ENCODE results near the gene TMC3. TPM values are rescaled to one million over a fixed set of nuclear protein-coding genes. Genes with fewer than 3 reads are reported as not detected.

TMC3 gene
- total and polyA plus RNA-seq, 4 donors = 0.02 to 0.13 TPM; not detected in 2

- Histone ChIP-seq H3K4me3 (ENCODE audit: low read depth in 1 of 3, low read length in 3 of 3) (no peak overlapping the region), H3K27me3 (ENCODE audit: control insufficient read depth in 4 of 4, insufficient read depth in 4 of 4, low read length in 3 of 4) (no peaks in the 10 kb centered on the region), H3K4me1 (ENCODE audit: control insufficient read depth in 4 of 4, insufficient read depth in 4 of 4, low read length in 3 of 4) (peaks cover 0 to 9% (median 1%) of the 10 kb centered on the region in 4 donors), H3K9ac (ENCODE audit: low read depth in 1 of 2, low read length in 2 of 2) (no peak overlapping the region), H3K27ac (ENCODE audit: low read depth in 1 of 2, low read length in 2 of 2) (no peak overlapping the region), H3K9me3 (ENCODE audit: control insufficient read depth in 4 of 4, low read length in 3 of 4) (no peaks in the 10 kb centered on the region), H3K36me3 (ENCODE audit: control insufficient read depth in 4 of 4, insufficient read depth in 3 of 4, low read depth in 1 of 4, low read length in 3 of 4) (no peaks in the 10 kb centered on the region)
- 97% methylated on average over 4 of the region's 4 CpGs for WGBS
- no peak for DNase-seq (ENCODE audit: low spot score)
- TF ChIP-seq GABPA (IDR thresholded peaks at IDR 0.05 in 1 of 2, conservative IDR thresholded peaks at IDR 0.05 in 1 of 2) = no peak
- TF ChIP-seq REST (IDR thresholded peaks at IDR 0.05) = no peak
- no peak for TF ChIP-seq HNF4A (conservative IDR thresholded peaks at IDR 0.05)
- no peak for TF ChIP-seq CTCF (IDR thresholded peaks at IDR 0.05; ENCODE audit: low read depth, low read length, missing input control)
- TF ChIP-seq SP1 (IDR thresholded peaks at IDR 0.05) = no peak
Observed at GRCh38 chr15:81335631-81336030, 38.4 kb downstream of the TMC3 start.

- no peak for DNase-seq (ENCODE audit: low spot score)
- Histone ChIP-seq H3K27me3 (ENCODE audit: control insufficient read depth in 4 of 4, insufficient read depth in 4 of 4, low read length in 3 of 4) (no peaks in the 10 kb centered on the region), H3K36me3 (ENCODE audit: control insufficient read depth in 4 of 4, insufficient read depth in 3 of 4, low read depth in 1 of 4, low read length in 3 of 4) (no peaks in the 10 kb centered on the region), H3K9me3 (ENCODE audit: control insufficient read depth in 4 of 4, low read length in 3 of 4) (no peaks in the 10 kb centered on the region), H3K4me3 (ENCODE audit: low read depth in 1 of 3, low read length in 3 of 3) (no peak overlapping the region), H3K9ac (ENCODE audit: low read depth in 1 of 2, low read length in 2 of 2) (no peak overlapping the region), H3K4me1 (ENCODE audit: control insufficient read depth in 4 of 4, insufficient read depth in 4 of 4, low read length in 3 of 4) (peaks cover 0 to 9% (median 1%) of the 10 kb centered on the region in 4 donors), H3K27ac (ENCODE audit: low read depth in 1 of 2, low read length in 2 of 2) (no peak overlapping the region)
- WGBS = 86% methylated on average over 10 of the region's 10 CpGs
- TF ChIP-seq SP1 (IDR thresholded peaks at IDR 0.05) = no peak
- no peak for TF ChIP-seq EGR1 (IDR thresholded peaks at IDR 0.05; ENCODE audit: low read depth in 2 of 2)
- no peak for TF ChIP-seq HNF4G (IDR thresholded peaks at IDR 0.05)
- TF ChIP-seq JUND (IDR thresholded peaks at IDR 0.05) = no peak
- TF ChIP-seq HNF4A (conservative IDR thresholded peaks at IDR 0.05) = no peak
- TF ChIP-seq CTCF (IDR thresholded peaks at IDR 0.05; ENCODE audit: low read depth, low read length, missing input control) = no peak
- TF ChIP-seq NR2F2 (IDR thresholded peaks at IDR 0.05) = no peak
- TF ChIP-seq MAX (IDR thresholded peaks at IDR 0.05) = no peak
- TF ChIP-seq FOXA2 (IDR thresholded peaks at IDR 0.05) = no peak
- no peak for TF ChIP-seq FOXA1 (IDR thresholded peaks at IDR 0.05)
- no peak for TF ChIP-seq GABPA (IDR thresholded peaks at IDR 0.05 in 1 of 2, conservative IDR thresholded peaks at IDR 0.05 in 1 of 2)
- no peak for TF ChIP-seq REST (IDR thresholded peaks at IDR 0.05)
Observed at GRCh38 chr15:81334768-81335435, 39.1 kb downstream of the TMC3 start.
